HL-60 (cell line): ENCODE data around the gene CHN1.

ENCODE experiments used
- CTCF ChIP-seq: IDR thresholded peaks from one replicate; pipeline ENCODE4 v1.5.1; 2011; ENCODE audit warnings: low read length, control low read depth, inconsistent platforms; ENCODE audit not compliant: insufficient read depth
- GABPA ChIP-seq: IDR thresholded peaks from 2 replicates; pipeline ENCODE4 v1.6.1; 2012; ENCODE audit warnings: low read depth
- POLR2AphosphoS5 ChIP-seq: IDR thresholded peaks from 2 replicates; pipeline ENCODE4 v1.6.1; 2012; ENCODE audit warnings: low read depth
- TF ChIP-seq, protein P1 (sequence below): IDR thresholded peaks from 2 replicates; pipeline ENCODE4 v1.6.1; 2012; ENCODE audit warnings: low read depth; ENCODE audit not compliant: insufficient replicate concordance

DNA sequence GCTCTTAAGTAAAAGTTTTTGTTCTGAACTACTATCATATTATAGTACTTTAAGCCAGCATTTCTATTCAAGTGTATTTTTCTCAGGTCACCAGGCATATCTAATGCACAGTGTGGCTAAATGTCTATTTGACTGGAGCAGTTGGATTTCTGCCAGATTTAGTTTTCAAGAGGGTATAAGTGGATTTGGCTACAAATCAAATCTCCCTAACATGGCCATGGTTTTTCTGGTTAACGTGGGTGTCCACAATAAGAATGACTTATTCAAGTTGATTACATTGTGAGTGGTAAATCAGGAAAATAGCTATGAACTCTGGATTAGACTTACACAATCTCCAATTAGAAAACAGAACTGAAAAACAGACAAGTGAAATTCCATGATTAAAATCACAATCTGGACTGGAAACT is 5.7 kb upstream of the CHN1 start:
- no peak for TF ChIP-seq POLR2AphosphoS5
- no peak for TF ChIP-seq CTCF
- TF ChIP-seq, protein P1, sequence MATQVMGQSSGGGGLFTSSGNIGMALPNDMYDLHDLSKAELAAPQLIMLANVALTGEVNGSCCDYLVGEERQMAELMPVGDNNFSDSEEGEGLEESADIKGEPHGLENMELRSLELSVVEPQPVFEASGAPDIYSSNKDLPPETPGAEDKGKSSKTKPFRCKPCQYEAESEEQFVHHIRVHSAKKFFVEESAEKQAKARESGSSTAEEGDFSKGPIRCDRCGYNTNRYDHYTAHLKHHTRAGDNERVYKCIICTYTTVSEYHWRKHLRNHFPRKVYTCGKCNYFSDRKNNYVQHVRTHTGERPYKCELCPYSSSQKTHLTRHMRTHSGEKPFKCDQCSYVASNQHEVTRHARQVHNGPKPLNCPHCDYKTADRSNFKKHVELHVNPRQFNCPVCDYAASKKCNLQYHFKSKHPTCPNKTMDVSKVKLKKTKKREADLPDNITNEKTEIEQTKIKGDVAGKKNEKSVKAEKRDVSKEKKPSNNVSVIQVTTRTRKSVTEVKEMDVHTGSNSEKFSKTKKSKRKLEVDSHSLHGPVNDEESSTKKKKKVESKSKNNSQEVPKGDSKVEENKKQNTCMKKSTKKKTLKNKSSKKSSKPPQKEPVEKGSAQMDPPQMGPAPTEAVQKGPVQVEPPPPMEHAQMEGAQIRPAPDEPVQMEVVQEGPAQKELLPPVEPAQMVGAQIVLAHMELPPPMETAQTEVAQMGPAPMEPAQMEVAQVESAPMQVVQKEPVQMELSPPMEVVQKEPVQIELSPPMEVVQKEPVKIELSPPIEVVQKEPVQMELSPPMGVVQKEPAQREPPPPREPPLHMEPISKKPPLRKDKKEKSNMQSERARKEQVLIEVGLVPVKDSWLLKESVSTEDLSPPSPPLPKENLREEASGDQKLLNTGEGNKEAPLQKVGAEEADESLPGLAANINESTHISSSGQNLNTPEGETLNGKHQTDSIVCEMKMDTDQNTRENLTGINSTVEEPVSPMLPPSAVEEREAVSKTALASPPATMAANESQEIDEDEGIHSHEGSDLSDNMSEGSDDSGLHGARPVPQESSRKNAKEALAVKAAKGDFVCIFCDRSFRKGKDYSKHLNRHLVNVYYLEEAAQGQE = no peak
- no peak for TF ChIP-seq GABPA
